ENCODE measurements around the gene GTF3C5.

The GTF3C5 gene

GRCh38 chr9:133101356-133102189 lies 70.8 kb downstream of the GTF3C5 start:
- peaks cover 96% of the 10 kb centered on the region for H3K36me3 ChIP-seq
- H3K4me3 ChIP-seq (ENCODE audit: low read depth, low read length): no peak overlapping the region
- no peak for TF ChIP-seq CTCF (IDR thresholded peaks at IDR 0.05; ENCODE audit: low read depth, low read length)
- H3K9me3 ChIP-seq: no peaks in the 10 kb centered on the region
- DNase-seq: no peak
- no peaks in the 10 kb centered on the region for H3K27me3 ChIP-seq
- no peaks in the 10 kb centered on the region for H3K4me1 ChIP-seq

- Histone ChIP-seq H3K36me3 (peaks cover 96% of the 10 kb centered on the region), H3K9me3 (no peaks in the 10 kb centered on the region), H3K4me3 (ENCODE audit: low read depth, low read length) (no peak overlapping the region), H3K27me3 (no peaks in the 10 kb centered on the region), H3K4me1 (no peaks in the 10 kb centered on the region)
- no peak for DNase-seq
- no peak for TF ChIP-seq CTCF (IDR thresholded peaks at IDR 0.05; ENCODE audit: low read depth, low read length)
Measured at GRCh38 chr9:133102190-133103021, 71.6 kb downstream of the GTF3C5 start.

GRCh38 chr9:133103183-133103986 lies 72.6 kb downstream of the GTF3C5 start:
- Histone ChIP-seq H3K36me3 (peaks cover 96% of the 10 kb centered on the region), H3K27me3 (no peaks in the 10 kb centered on the region), H3K9me3 (no peaks in the 10 kb centered on the region), H3K4me3 (ENCODE audit: low read depth, low read length) (no peak overlapping the region), H3K4me1 (no peaks in the 10 kb centered on the region)
- peak; percentile 93 for TF ChIP-seq CTCF (IDR thresholded peaks at IDR 0.05; ENCODE audit: low read depth, low read length)
- DNase-seq: peak; percentile 67

- Histone ChIP-seq H3K27me3 (no peaks in the 10 kb centered on the region), H3K36me3 (peaks cover 96% of the 10 kb centered on the region), H3K4me3 (ENCODE audit: low read depth, low read length) (no peak overlapping the region), H3K4me1 (no peaks in the 10 kb centered on the region), H3K9me3 (no peaks in the 10 kb centered on the region)
- no peak for TF ChIP-seq CTCF (IDR thresholded peaks at IDR 0.05; ENCODE audit: low read depth, low read length)
- no peak for DNase-seq
Measured at GRCh38 chr9:133103987-133104505, 73.2 kb downstream of the GTF3C5 start.

GRCh38 chr9:133104718-133105460 lies 74.1 kb downstream of the GTF3C5 start:
- H3K9me3 ChIP-seq: no peaks in the 10 kb centered on the region
- peaks cover 96% of the 10 kb centered on the region for H3K36me3 ChIP-seq
- DNase-seq: no peak
- H3K27me3 ChIP-seq: no peaks in the 10 kb centered on the region
- no peaks in the 10 kb centered on the region for H3K4me1 ChIP-seq
- no peak for TF ChIP-seq CTCF (IDR thresholded peaks at IDR 0.05; ENCODE audit: low read depth, low read length)
- H3K4me3 ChIP-seq (ENCODE audit: low read depth, low read length): no peak overlapping the region

Measured in BE2C (cell line).